ENCODE data around the gene SOX8. TPM values are rescaled to one million over a fixed set of nuclear protein-coding genes. Genes with fewer than 3 reads are reported as not detected.

Gene SOX8
- total and polyA plus RNA-seq, 2 experiments from 2014 or later = 5.7 to 26.2 TPM

DNA sequence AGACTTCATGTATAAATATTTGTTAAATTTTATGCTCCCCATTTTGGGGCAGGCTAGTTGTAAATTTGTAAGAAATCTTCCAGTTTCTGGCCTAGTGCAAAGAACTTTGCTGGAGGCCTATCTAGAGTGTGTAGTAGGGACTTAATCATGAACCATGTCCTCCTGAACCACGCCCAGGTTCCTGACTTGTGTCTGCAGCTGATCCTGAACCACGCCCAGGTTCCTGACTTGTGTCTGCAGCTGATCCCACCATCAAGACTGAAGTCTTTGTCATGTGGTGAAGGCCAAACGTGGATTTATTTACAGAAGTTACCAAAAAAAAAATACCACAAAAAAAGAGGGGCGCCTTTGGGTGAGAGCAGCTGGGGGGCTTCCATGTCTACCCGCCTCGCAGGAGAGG is 43.8 kb upstream of the SOX8 start (continued):
- TF ChIP-seq, protein P1, sequence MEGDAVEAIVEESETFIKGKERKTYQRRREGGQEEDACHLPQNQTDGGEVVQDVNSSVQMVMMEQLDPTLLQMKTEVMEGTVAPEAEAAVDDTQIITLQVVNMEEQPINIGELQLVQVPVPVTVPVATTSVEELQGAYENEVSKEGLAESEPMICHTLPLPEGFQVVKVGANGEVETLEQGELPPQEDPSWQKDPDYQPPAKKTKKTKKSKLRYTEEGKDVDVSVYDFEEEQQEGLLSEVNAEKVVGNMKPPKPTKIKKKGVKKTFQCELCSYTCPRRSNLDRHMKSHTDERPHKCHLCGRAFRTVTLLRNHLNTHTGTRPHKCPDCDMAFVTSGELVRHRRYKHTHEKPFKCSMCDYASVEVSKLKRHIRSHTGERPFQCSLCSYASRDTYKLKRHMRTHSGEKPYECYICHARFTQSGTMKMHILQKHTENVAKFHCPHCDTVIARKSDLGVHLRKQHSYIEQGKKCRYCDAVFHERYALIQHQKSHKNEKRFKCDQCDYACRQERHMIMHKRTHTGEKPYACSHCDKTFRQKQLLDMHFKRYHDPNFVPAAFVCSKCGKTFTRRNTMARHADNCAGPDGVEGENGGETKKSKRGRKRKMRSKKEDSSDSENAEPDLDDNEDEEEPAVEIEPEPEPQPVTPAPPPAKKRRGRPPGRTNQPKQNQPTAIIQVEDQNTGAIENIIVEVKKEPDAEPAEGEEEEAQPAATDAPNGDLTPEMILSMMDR (conservative IDR thresholded peaks at IDR 0.05; ENCODE audit: low read depth in 2 of 2) = no peak
- TF ChIP-seq REST (IDR thresholded peaks at IDR 0.05; ENCODE audit: unreplicated experiment) (no peak), POLR2AphosphoS5 (IDR thresholded peaks at IDR 0.05; ENCODE audit: low read depth) (no peak), JUNB (IDR thresholded peaks at IDR 0.05; ENCODE audit: unreplicated experiment) (no peak), ZNF331 (CRISPR knock-in tag; IDR thresholded peaks at IDR 0.05; ENCODE audit: low read depth) (no peak), EZH2phosphoT487 (IDR thresholded peaks at IDR 0.05; ENCODE audit: unreplicated experiment) (no peak), ZNF114 (CRISPR knock-in tag; IDR thresholded peaks at IDR 0.05) (no peak), EZH2 (IDR thresholded peaks at IDR 0.05; ENCODE audit: low read depth, unreplicated experiment) (no peak)

GRCh38 chr16:938136-938535 is 43.4 kb upstream of the SOX8 start:
- Histone ChIP-seq H2AFZ (no peak overlapping the region), H3K79me2 (replicated peaks; ENCODE audit: insufficient read depth) (no peaks in the 10 kb centered on the region), H3K4me3 (no peak overlapping the region), H3K27ac (ENCODE audit: low read depth) (no peak overlapping the region), H3K27me3 (ENCODE audit: insufficient read depth) (no peaks in the 10 kb centered on the region), H3K4me2 (no peak overlapping the region), H3F3A (replicated peaks; ENCODE audit: low read depth) (no peaks in the 10 kb centered on the region), H3K9me2 (ENCODE audit: insufficient read depth) (0 out of 2 replicates have a peak, but pooled peaks cover 3% of the 10 kb centered on the region), H4K20me1 (replicated peaks; ENCODE audit: insufficient read depth) (no peaks in the 10 kb centered on the region), H3K4me1 (ENCODE audit: insufficient read depth) (no peaks in the 10 kb centered on the region), H3K36me3 (ENCODE audit: insufficient read depth) (peaks cover 11% of the 10 kb centered on the region)
- Mint-ChIP-seq H3K27me3 (ENCODE audit: insufficient read depth, low read depth, poor library complexity) (peaks cover 6% of the 10 kb centered on the region), H3K27ac (no peak overlapping the region), H3K9me3 (peaks cover 23% of the 10 kb centered on the region), H3K4me3 (no peak overlapping the region), H3K4me1 (no peaks in the 10 kb centered on the region), H3K36me3 (ENCODE audit: low read depth) (peaks cover 16% of the 10 kb centered on the region; the same call in 2 of the 3 replicates)
- ATAC-seq (no peak), DNase-seq (ENCODE audit: low spot score) (no peak)
- TF ChIP-seq ZNF331 (CRISPR knock-in tag; IDR thresholded peaks at IDR 0.05; ENCODE audit: low read depth) (no peak), EZH2phosphoT487 (IDR thresholded peaks at IDR 0.05; ENCODE audit: unreplicated experiment) (no peak), JUNB (IDR thresholded peaks at IDR 0.05; ENCODE audit: unreplicated experiment) (no peak), ZNF114 (CRISPR knock-in tag; IDR thresholded peaks at IDR 0.05) (no peak), REST (IDR thresholded peaks at IDR 0.05; ENCODE audit: unreplicated experiment) (no peak)
